GF-D8 (cell line): ENCODE results near the gene RSPH4A.
"Not testable (repeated sequence)": the region's sequence is repeated elsewhere in the genome, so short reads cannot be mapped to it uniquely, and the experiment has no call there.

Experiments
- DNase-seq: peaks from one replicate; lab custom pipeline; 2025; lab: John Stamatoyannopoulos, UW

RSPH4A gene

GRCh38 chr6:116629563-116629981 lies 13.3 kb downstream of the RSPH4A start:
- peak; percentile 76 for DNase-seq

GRCh38 chr6:116631379-116631990 lies 15.2 kb downstream of the RSPH4A start:
- peak; percentile 30 for DNase-seq

GRCh38 chr6:116633685-116634084 lies 17.4 kb downstream of the RSPH4A start:
- no peak for DNase-seq

GRCh38 chr6:116648156-116648555 lies 31.9 kb downstream of the RSPH4A start:
- no peak for DNase-seq

- DNase-seq: no peak
Observed at GRCh38 chr6:116649129-116649528, 32.9 kb downstream of the RSPH4A start.

GRCh38 chr6:116651916-116652315 lies 35.6 kb downstream of the RSPH4A start:
- DNase-seq: peak; percentile 44

GRCh38 chr6:116661594-116661993 lies 45.3 kb downstream of the RSPH4A start:
- no peak for DNase-seq

GRCh38 chr6:116662202-116662601 lies 45.9 kb downstream of the RSPH4A start:
- no peak for DNase-seq

- DNase-seq: no peak
Observed at GRCh38 chr6:116663308-116663707, 47.0 kb downstream of the RSPH4A start.

GRCh38 chr6:116664169-116664568 lies 47.9 kb downstream of the RSPH4A start:
- DNase-seq: not testable (repeated sequence)

GRCh38 chr6:116665464-116665863 lies 49.2 kb downstream of the RSPH4A start:
- DNase-seq: no peak

- no peak for DNase-seq
Observed at GRCh38 chr6:116666869-116667268, 50.6 kb downstream of the RSPH4A start.

- peak; percentile 49 for DNase-seq
Observed at GRCh38 chr6:116667623-116668022, 51.3 kb downstream of the RSPH4A start.

GRCh38 chr6:116672306-116672705 lies 56.0 kb downstream of the RSPH4A start:
- DNase-seq: no peak

GRCh38 chr6:116676021-116676420 lies 59.7 kb downstream of the RSPH4A start:
- DNase-seq: no peak

- peak; percentile 79 for DNase-seq
Observed at GRCh38 chr6:116680880-116681672, 64.8 kb downstream of the RSPH4A start, which contains the start of gene KPNA5. TSS of gene KPNA5 (plus strand) at chr6:116681211. CDS start at chr6:116681335, 124 bp downstream.

GRCh38 chr6:116682334-116682712 lies 66.0 kb downstream of the RSPH4A start:
- peak; percentile 44 for DNase-seq
